GM20000 (cell line): Measurements from ENCODE around the gene ELMO1.

ENCODE experiments used
- DNase-seq: peaks from one replicate; pipeline ENCODE4 v3.0.0; 2012; ENCODE audit warnings: low spot score
- CTCF ChIP-seq: IDR thresholded peaks from 2 replicates; pipeline ENCODE4 v1.5.1; 2012; ENCODE audit warnings: mild to moderate bottlenecking, control low read depth; ENCODE audit errors: extremely low read depth, missing control alignments

ELMO1 gene

GRCh38 chr7:36961693-36962092 lies 487.0 kb downstream of the ELMO1 start:
- TF ChIP-seq CTCF = no peak
- no peak for DNase-seq

GRCh38 chr7:36961097-36961496 lies 487.6 kb downstream of the ELMO1 start:
- DNase-seq = no peak
- TF ChIP-seq CTCF = no peak

- DNase-seq = no peak
- TF ChIP-seq CTCF = no peak
These were observed 488.6 kb downstream of the ELMO1 start for GRCh38 chr7:36960105-36960504.

GRCh38 chr7:36958111-36958733 lies 490.4 kb downstream of the ELMO1 start:
- no peak for DNase-seq
- no peak for TF ChIP-seq CTCF

GRCh38 chr7:36957620-36958019 lies 491.0 kb downstream of the ELMO1 start:
- no peak for TF ChIP-seq CTCF
- DNase-seq = no peak

- DNase-seq = no peak
- TF ChIP-seq CTCF = no peak
These were observed 491.9 kb downstream of the ELMO1 start for GRCh38 chr7:36956814-36957213.

- TF ChIP-seq CTCF = no peak
- DNase-seq = no peak
These were observed 493.1 kb downstream of the ELMO1 start for GRCh38 chr7:36955456-36956129.
